Measurements from ENCODE around the gene CCDC91.

Gene CCDC91

DNA sequence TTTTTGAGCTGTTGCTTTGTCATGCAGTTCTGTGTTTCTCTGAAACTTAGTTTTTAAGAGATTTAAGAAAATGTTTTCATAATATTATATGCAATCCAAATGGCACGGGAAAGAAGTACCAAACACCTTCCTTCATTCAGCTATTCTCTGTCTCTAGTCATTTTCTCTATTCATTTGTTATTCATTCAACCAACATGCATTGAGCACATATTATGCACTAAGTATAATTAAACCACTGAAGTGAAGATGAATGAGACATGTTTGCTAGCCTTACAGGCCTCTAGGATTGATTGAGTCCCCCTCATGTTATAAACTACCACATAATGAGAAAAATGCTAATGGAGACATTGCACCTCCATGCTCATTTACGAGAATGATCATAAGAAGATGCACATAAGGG lies 45.7 kb upstream of the CCDC91 start:
- Histone ChIP-seq H3K9me3 (ENCODE audit: control insufficient read depth, insufficient read depth, low read depth, low read length) (no peaks in the 10 kb centered on the region), H3K27ac (ENCODE audit: extremely low read depth, low read depth, low read length) (no peak overlapping the region), H3K4me1 (ENCODE audit: control insufficient read depth, insufficient read depth, low read length) (no peaks in the 10 kb centered on the region), H3K4me3 (ENCODE audit: low read depth, low read length) (no peak overlapping the region), H3K36me3 (ENCODE audit: control insufficient read depth in 2 of 2, insufficient read depth in 1 of 2, low read length in 2 of 2) (no peaks in the 10 kb centered on the region)
- ChIA-PET CTCF (no interaction called here), POLR2A (no interaction called here)
- TF ChIP-seq ZNF248 (tag by site-specific recombination; IDR thresholded peaks at IDR 0.05), result no peak
- TF ChIP-seq ZNF621 (tag by site-specific recombination; IDR thresholded peaks at IDR 0.05), result no peak
- TF ChIP-seq ZNF426 (tag by site-specific recombination; IDR thresholded peaks at IDR 0.05), result no peak
- TF ChIP-seq ZNF423 (tag by site-specific recombination; IDR thresholded peaks at IDR 0.05), result no peak
- no peak for TF ChIP-seq ZNF335 (tag by site-specific recombination; conservative IDR thresholded peaks at IDR 0.05)
- TF ChIP-seq ZNF791 (tag by site-specific recombination; IDR thresholded peaks at IDR 0.05), result no peak
- TF ChIP-seq, protein P1, sequence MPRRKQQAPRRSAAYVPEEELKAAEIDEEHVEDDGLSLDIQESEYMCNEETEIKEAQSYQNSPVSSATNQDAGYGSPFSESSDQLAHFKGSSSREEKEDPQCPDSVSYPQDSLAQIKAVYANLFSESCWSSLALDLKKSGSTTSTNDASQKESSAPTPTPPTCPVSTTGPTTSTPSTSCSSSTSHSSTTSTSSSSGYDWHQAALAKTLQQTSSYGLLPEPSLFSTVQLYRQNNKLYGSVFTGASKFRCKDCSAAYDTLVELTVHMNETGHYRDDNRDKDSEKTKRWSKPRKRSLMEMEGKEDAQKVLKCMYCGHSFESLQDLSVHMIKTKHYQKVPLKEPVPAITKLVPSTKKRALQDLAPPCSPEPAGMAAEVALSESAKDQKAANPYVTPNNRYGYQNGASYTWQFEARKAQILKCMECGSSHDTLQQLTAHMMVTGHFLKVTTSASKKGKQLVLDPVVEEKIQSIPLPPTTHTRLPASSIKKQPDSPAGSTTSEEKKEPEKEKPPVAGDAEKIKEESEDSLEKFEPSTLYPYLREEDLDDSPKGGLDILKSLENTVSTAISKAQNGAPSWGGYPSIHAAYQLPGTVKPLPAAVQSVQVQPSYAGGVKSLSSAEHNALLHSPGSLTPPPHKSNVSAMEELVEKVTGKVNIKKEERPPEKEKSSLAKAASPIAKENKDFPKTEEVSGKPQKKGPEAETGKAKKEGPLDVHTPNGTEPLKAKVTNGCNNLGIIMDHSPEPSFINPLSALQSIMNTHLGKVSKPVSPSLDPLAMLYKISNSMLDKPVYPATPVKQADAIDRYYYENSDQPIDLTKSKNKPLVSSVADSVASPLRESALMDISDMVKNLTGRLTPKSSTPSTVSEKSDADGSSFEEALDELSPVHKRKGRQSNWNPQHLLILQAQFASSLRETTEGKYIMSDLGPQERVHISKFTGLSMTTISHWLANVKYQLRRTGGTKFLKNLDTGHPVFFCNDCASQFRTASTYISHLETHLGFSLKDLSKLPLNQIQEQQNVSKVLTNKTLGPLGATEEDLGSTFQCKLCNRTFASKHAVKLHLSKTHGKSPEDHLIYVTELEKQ (tag by site-specific recombination; IDR thresholded peaks at IDR 0.05; ENCODE audit: borderline replicate concordance), result no peak
- no peak for TF ChIP-seq PRDM2 (tag by site-specific recombination; IDR thresholded peaks at IDR 0.05; ENCODE audit: borderline replicate concordance)
- TF ChIP-seq ZBTB1 (tag by site-specific recombination; IDR thresholded peaks at IDR 0.05), result no peak

GRCh38 chr12:28145216-28145615 lies 45.0 kb upstream of the CCDC91 start:
- no peaks in the 10 kb centered on the region for H3K9me3 ChIP-seq (ENCODE audit: control insufficient read depth, insufficient read depth, low read depth, low read length)
- POLR2A ChIA-PET, result no interaction called here
- no peak overlapping the region for H3K4me3 ChIP-seq (ENCODE audit: low read depth, low read length)
- H3K36me3 ChIP-seq (ENCODE audit: control insufficient read depth in 2 of 2, insufficient read depth in 1 of 2, low read length in 2 of 2), result no peaks in the 10 kb centered on the region
- no peak overlapping the region for H3K27ac ChIP-seq (ENCODE audit: extremely low read depth, low read depth, low read length)
- CTCF ChIA-PET, result no interaction called here
- no peaks in the 10 kb centered on the region for H3K4me1 ChIP-seq (ENCODE audit: control insufficient read depth, insufficient read depth, low read length)
- TF ChIP-seq, protein P2, sequence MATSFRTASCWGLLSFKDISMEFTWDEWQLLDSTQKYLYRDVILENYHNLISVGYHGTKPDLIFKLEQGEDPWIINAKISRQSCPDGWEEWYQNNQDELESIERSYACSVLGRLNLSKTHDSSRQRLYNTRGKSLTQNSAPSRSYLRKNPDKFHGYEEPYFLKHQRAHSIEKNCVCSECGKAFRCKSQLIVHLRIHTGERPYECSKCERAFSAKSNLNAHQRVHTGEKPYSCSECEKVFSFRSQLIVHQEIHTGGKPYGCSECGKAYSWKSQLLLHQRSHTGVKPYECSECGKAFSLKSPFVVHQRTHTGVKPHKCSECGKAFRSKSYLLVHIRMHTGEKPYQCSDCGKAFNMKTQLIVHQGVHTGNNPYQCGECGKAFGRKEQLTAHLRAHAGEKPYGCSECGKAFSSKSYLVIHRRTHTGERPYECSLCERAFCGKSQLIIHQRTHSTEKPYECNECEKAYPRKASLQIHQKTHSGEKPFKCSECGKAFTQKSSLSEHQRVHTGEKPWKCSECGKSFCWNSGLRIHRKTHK (tag by site-specific recombination; IDR thresholded peaks at IDR 0.05), result no peak
- TF ChIP-seq HOXD13 (CRISPR knock-in tag; IDR thresholded peaks at IDR 0.05; ENCODE audit: borderline replicate concordance) (no peak), PRDM2 (tag by site-specific recombination; IDR thresholded peaks at IDR 0.05; ENCODE audit: borderline replicate concordance) (no peak), ZNF629 (tag by site-specific recombination; IDR thresholded peaks at IDR 0.05) (no peak), ZNF529 (tag by site-specific recombination; IDR thresholded peaks at IDR 0.05; ENCODE audit: insufficient replicate concordance) (no peak)
- TF ChIP-seq, protein P3, sequence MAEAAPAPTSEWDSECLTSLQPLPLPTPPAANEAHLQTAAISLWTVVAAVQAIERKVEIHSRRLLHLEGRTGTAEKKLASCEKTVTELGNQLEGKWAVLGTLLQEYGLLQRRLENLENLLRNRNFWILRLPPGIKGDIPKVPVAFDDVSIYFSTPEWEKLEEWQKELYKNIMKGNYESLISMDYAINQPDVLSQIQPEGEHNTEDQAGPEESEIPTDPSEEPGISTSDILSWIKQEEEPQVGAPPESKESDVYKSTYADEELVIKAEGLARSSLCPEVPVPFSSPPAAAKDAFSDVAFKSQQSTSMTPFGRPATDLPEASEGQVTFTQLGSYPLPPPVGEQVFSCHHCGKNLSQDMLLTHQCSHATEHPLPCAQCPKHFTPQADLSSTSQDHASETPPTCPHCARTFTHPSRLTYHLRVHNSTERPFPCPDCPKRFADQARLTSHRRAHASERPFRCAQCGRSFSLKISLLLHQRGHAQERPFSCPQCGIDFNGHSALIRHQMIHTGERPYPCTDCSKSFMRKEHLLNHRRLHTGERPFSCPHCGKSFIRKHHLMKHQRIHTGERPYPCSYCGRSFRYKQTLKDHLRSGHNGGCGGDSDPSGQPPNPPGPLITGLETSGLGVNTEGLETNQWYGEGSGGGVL (tag by site-specific recombination; IDR thresholded peaks at IDR 0.05), result no peak

Measured in HEK293 (cell line).